NCI-H82 treated with DMSO at 0.1 percent for 48 hours (cell line): ENCODE data around the gene CENPC.

Source experiments
- DNase-seq: peaks from one replicate; lab custom pipeline; 2025; ENCODE audit not compliant: unreplicated experiment; lab: John Stamatoyannopoulos, UW

The CENPC gene, protein sequence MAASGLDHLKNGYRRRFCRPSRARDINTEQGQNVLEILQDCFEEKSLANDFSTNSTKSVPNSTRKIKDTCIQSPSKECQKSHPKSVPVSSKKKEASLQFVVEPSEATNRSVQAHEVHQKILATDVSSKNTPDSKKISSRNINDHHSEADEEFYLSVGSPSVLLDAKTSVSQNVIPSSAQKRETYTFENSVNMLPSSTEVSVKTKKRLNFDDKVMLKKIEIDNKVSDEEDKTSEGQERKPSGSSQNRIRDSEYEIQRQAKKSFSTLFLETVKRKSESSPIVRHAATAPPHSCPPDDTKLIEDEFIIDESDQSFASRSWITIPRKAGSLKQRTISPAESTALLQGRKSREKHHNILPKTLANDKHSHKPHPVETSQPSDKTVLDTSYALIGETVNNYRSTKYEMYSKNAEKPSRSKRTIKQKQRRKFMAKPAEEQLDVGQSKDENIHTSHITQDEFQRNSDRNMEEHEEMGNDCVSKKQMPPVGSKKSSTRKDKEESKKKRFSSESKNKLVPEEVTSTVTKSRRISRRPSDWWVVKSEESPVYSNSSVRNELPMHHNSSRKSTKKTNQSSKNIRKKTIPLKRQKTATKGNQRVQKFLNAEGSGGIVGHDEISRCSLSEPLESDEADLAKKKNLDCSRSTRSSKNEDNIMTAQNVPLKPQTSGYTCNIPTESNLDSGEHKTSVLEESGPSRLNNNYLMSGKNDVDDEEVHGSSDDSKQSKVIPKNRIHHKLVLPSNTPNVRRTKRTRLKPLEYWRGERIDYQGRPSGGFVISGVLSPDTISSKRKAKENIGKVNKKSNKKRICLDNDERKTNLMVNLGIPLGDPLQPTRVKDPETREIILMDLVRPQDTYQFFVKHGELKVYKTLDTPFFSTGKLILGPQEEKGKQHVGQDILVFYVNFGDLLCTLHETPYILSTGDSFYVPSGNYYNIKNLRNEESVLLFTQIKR

DNA sequence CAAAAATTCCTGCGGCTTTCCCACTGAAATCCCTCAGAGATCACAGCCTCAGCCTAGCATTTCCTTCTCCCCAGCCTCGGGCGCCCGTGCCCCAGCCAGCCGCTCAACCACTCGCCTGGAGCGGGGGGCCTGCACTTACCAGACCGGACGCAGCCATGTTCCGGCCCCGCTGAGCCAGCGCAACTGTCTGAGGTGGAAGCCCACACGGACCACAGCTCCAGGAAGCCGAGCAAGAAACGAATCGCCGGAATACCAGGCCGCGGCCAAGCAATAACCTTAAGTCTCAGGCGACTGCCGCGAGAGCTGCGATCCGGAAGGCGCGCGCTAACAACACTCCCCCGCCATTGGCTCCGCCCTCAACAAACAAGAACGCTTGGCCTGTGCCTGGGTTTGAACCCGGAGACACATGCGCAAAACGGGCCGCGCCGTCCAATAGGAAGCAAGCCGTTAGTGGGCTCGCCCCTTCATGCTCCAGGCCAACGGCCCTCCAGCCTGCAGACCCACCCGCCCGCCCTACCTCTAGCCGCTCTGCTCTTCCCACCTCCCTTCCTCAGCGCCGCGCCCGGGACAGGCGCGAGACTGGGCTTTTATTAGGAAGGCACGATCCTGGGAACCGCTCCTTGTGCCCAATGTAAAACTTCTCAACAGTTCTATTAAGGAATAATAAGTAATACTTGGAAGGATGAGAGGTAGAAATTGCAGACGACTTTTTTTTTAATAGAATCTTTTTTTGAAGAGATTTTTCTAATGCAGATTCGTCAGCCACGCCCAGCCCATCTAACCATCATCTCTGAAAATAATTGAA, at the start of gene CENPC:
Gene CENPC, minus strand, starts transcription at position 305 of the 805 bp plus-strand sequence. Its CDS starts 148 bp downstream, at position 157.
- peak; percentile 70 for DNase-seq

DNA sequence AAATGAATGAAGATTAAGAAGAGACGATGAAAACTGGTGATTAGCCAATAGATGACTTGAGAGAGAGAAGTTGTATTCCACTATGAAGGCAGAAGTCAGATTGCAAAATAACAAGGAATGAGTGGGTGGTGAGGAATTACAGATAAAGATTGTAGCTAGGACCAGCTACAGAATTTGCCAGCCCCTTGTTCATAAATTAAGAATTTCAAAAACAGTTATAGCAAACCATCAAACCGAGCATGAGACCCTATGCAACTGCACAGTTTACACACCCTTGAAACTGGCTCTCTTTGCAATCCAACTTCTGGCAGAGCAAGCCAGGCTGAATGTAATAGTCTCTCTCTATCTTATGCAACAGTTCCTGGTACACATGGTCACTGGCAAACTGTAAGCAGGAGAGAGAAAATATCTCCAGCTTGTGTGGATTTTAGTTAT, 48.5 kb upstream of the CENPC start:
- no peak for DNase-seq

DNA sequence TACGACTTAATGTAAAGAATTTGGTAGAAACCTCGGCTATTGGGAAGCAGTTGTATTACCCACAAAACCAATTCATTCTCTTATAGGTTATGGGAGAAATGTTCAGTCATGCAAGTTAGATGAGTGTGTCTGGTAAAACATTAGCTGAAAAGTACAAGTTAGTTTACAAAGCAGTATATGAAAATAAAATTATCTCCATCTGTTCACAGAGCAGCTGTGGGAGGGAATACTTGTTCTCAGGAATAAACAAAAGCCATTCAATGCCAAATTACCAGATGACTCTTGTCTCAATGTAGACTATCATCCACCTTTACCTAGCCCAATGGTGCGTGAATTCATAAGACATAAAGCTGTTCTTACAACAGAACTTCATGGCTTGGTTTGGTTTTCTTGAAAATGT, 41.9 kb upstream of the CENPC start:
- no peak for DNase-seq

DNA sequence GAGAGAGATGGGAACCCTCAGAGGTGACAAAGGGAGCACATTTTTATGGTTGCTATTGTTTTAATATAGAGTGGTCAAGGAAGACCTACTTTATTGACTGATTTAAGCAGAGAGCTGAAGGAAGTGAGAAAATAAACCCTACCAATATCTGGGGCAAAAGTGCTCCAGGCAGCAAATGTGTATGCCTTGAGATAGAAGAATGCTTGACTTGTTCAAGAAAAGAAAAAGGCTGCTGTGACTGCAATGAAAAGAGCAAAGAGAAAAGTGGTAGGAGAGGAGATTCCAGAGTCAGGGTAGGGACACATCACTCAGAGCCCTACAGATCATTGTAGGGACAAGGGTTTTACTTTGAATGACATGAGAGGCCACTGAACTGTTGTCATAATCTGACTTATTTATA, 39.2 kb upstream of the CENPC start:
- DNase-seq, result no peak

DNA sequence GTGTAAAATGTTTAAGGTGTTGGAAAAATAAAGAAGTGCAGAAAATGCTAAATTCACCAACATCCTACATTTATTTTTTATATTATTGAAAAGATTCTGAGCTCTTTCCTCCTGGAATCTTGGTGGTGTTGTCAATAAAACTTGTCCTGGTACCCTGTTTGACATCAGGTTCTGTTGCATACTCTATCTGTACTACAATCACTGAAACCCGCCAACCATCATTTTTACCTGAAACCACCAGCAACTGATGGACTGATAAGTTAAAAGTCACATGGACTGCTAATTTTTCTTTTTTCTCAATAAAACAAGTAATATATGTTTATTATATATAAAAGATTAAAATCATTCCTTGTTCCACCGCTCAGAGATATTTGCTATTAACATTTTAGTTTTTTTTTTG, 36.6 kb upstream of the CENPC start:
- no peak for DNase-seq

DNA sequence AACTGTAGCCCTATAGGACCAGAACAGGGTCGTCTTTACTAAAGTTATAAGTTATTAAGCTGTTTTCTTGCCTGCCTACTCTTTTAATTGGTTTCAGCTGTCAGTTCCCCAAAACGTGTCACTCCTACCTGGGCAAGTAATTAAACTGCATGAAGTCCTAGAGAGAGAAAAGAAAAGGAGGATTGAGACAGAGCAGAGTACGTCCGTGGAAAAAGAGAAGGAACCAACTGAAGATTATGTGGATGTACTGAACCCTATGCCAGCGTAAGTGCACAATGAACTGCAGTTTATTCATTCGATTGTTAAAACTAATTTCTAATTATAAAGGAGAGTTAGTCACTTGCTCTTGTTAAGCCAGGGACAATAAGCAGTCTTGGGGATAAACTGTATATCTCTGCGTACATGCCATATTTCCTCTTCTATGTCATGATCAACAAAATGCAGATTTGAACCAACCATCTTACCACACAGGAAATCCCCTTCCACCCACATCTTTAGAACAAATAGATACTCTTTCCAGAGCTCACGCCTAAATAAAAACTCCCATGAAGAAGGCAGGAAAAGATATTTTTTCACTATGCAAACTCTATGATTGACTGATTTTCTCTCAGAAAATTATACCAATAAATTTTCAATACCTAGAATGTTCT, 36.0 kb upstream of the CENPC start:
- DNase-seq, result no peak

DNA sequence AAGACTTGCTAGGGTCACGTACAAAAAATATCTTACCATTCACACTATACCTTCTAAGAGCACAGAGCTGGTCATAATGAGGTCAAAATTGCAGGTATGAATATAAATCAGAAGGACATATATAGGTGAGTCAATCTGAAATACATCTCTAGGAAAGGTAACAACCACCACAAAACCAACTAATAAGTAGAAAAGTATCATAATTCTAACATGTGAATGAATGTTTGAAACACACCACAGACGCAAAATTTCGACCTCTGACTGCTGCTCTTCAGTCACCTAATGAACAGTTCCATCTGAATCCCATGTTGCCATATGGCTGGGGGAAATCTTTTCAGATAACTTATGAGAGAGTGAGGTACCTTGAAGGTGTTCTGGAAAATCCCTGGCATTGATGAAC, 35.3 kb upstream of the CENPC start:
- DNase-seq, result no peak

DNA sequence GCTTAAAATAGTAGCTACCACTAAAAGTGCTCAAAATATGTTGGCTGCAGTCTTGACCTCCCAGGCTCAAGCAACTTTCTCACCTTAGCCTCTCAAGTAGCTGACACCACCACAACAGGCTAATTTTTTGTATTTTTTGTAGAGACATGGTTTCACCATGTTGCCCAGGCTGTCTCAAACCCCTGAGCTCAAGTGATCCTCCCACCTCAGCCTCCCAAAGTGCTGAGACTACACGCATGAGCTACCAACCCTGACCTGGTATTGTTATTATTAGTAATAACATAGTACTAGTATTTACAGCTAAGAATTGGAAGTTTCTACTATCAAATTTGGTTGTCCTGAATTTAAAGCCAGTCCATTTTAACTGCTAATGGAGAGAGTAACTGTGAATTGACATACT, 31.2 kb upstream of the CENPC start:
- no peak for DNase-seq

DNA sequence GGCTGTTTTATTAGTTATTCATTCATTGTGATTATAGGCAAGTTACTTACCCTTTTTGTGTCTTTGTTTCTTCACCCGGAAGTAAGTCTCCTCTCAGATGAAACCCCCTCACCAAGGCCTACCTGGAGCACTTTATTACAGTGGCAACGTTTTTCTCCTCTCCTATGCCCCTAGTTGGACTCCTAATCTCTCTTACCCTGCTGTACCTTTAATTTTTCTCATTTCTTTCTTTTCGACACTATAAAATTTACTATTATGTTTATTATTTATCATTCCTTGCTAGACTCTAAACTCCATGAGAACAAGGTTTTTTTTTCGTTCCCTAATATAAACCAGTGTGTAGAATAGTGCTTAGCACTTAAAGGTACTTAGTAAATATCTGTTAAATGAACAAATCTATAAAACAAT, 30.8 kb upstream of the CENPC start:
- DNase-seq, result no peak

DNA sequence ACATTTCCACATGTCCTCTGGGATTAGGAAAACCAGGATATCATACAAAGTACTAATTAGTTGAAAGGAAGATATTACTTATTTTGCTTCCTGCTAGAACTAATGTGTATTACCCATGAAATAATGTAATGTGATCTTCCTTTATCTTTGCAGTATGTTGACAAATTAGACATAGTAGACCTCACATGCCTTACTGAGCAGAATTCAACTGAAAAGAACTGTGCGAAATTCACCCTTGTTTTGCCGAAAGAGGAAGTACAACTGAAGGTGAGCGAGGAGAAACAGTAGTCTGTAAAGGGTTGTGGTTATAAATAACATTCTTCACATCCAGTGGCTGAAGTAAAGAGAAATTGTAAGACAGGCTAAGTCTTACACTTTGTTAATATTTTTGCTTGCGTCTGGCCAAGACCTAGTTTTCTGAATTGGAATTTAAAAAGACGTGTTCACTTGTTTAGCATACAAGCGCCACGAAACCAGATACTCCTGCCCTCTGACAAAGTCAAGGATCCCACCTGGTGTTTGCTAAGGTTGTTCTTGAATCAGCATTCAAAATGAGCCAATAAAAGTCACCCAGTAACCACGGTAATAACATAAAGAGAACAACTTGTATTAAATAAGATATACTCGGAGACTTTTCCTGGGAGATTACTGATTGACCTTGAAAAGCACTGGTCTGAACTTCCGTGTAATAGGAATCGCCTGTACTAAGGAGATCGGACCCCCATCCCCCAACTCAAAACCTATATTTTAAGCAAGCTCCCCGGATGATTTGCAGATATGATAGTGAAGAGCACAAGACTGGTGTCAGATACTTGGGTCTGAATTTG, 30.1 kb upstream of the CENPC start:
- DNase-seq, result no peak

DNA sequence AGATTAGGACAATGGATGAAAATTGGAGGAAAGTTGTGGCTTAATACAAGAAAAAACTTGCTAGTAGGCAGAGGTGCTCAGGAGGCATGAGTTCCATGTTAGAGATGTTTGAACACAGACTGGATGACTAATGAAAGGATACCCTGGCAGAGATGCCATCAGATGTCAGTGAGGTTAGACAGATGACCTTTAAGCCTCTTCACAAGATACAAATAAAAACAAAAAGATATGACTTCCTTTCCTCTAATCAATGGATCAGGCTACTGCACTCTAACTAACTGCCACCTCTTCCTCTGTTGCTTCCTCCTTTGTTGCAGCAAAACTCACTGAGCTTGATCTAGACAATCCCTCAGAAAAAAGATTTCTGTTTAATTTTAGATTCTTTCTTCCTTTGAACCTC, 27.9 kb upstream of the CENPC start:
- DNase-seq, result no peak

DNA sequence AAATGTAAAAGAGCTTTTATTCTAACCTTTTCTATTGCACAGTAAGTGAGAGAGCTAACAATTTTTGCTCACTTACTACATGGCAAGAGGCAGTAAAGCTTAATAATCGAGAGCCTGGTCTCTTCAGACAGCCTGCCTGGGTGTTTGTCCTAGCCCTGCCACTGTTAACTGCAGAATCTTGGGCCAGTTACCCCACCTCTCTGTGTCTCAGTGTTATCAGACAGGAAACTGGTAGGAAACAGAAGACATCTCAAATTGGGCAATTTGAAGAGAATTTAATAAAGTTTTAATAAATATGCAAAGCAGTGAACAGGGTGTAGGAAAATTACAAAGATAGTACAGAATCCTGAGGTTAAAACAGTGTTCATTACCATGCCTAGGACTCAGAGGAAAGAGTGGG, 26.7 kb upstream of the CENPC start:
- DNase-seq, result no peak

DNA sequence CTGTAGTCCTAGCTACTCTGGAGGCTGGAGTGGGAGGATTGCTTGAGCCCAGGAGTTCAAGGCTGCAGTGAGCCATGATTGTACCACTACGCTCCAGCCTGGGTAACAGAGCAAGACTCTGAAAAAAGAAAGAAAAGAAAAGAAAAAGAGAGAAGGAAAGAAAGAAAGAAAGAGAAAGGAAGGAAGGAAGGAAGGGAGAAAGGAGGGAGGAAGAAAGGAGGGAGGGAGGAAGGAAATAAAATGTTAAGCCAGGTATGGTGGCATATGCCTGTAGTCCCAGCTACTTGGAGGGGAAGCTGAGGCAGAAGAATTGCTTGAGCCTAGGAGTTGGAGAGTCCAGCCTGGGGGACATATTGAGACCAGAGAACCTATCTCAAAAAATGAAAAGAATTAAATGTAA, 25.2 kb upstream of the CENPC start:
- DNase-seq, result no peak

DNA sequence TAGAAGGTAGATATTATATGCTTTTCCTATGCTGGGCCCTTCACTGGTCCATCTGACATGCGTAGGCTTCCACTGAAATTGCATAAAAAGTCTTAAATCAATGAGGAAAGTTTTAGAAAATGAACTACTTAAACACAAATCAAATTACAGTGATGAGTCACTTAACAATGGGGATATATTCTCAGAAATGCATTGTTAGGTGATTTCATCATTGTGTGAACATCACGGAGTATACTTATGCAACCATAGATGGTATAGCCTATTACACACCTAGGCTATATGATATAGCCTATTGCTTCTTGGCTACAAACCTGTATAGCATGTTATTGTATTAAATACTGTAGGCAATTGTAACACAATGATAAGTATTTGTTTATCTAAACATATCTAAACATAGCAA, 23.5 kb upstream of the CENPC start:
- DNase-seq, result no peak

DNA sequence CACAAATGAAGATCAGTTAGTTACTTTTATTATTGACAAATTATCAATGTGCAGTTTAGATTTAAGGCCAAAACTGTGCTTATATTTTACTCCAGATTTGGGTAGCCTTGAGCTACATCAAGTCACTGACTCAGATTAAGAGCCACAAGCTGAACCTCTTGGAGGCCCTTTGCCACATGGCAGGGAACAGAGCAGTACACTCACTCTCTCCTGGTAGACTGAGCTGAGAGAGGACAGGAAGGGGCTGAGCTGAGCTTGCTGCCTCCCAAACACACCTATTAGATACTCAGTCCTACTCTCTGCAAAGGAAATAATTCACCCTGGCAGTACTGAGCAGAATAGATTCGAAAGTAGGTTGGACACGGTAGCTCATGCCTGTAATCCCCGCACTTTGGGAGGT, 21.0 kb upstream of the CENPC start:
- no peak for DNase-seq

DNA sequence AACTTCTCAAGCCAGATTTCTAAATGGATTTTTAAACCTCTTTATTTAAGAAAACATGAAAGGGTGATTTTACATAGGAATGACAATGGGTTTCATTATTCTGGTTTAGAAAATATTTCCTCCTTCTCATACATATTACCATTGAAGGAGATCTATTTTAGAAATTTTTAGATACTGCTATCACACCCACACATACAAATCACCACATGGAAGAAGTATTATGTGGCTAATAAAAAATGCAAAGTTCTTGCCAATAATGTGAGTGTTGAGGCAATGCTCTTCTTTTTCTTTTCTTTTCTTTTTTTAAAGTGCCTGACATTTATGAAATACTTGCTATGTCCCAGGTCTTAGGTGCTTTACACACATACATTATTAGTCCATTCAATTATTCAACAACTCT, 20.0 kb upstream of the CENPC start:
- DNase-seq, result no peak

DNA sequence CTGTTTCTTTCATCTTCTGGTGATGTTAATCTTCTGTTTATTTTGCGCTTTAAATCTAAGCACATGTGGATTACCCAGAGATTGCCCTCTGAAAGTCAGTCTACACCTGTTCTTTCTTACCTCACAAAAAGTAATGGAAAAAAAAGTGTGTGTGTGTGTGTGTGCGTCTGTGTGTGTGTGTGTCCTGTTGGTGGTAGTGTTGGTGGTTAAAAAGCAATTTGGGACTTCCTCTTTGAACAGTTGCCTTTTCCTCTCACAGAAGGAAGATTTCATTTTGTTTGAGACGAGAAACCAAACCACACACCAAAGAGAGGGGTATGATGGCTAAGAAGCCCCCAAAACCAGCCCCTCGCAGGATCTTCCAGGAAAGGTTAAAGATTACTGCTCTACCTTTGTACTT, 13.2 kb upstream of the CENPC start, which contains the start of gene STAP1:
Gene STAP1, plus strand, starts transcription at position 235 of the 400 bp plus-strand sequence. Its CDS starts 83 bp downstream, at position 318.
- DNase-seq, result no peak

DNA sequence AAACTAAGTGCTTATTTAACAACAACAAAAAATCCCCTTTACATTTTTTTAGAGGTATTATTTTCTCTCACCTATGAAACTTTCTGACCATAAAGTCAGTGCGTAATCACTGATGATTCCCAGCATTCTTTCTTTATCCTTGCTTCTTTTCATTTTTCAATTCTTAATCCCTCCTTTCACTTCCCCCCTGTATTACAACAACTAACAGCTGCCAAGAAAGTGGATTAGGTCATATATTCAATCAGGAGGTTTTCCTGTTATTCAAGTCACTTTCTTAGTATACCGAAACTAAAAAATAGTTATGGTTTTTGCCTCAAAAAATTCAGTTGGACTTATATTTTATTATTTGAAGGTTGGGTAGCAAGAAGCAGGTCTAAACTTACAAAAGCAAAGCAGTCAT, 11.1 kb upstream of the CENPC start:
- DNase-seq, result no peak

DNA sequence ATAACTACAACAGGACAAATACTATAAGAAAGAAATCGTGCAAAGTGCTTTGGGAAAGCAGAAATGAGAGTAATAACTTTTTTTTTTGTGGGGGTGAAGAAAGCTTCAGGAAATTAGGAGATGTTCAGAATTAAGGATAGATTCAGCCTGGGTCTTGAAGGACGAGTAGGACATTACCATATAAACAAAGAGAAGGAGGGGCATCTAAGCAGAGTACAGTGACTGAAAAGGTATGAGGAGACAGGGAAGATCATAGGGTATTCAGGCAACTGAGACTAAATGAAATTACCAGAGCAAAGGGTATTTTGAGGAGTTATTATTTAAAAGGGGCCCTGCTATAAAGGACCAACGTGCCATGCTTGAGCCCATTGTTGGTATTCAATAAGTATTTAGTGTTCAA, 10.1 kb upstream of the CENPC start:
- DNase-seq, result no peak

DNA sequence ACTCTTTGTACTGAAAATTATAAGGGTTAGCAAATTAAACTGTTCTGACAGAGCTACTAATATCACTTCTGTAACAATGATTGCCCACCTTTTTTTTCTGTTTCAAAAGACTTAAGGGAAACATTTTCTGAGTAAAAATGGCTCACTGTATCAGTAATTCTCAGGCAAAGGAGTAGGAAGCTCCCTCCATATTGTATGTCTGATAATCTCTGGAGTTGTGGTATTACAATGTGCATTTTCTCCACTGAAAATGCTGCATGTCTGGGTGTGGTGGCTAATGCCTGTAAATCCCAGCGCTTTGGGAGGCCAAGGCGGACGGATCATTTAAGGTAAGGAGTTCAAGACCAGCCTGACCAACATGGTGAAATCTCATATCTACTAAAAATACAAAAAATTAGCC, 8.8 kb upstream of the CENPC start:
- DNase-seq, result no peak
